ENCODE measurements around the gene SMIM10.

- no peak for TF ChIP-seq CTCF (IDR thresholded peaks at IDR 0.05)
- TF ChIP-seq POLR2A (IDR thresholded peaks at IDR 0.05) = no peak
Measured at GRCh38 chrX:135024526-135024925, 33.7 kb downstream of the SMIM10 start.
